GM23338 (cell line): ENCODE results near the gene SDF2L1. TPM values are rescaled to one million over a fixed set of nuclear protein-coding genes. Genes with fewer than 3 reads are reported as not detected.

Experiments used
- ATAC-seq: fragments of 200-7000 bp; cut with Tn5 transposase; 3 replicates; pipeline ENCODE4 v1.9.1; 2020
- DNase-seq: peaks from one replicate; pipeline ENCODE4 v3.0.0-alpha.2; 2015; ENCODE audit warnings: low spot score
- H2AFZ ChIP-seq: fragments of 200-600 bp; sonication (generic); 2 replicates; pipeline ENCODE4 v1.8.0; 2016; ENCODE audit warnings: antibody characterized with exemption, mild to moderate bottlenecking, moderate library complexity
- H3F3A ChIP-seq: fragments of 200-600 bp; sonication (generic); replicated peaks from 2 replicates; pipeline ENCODE4 v1.8.0; 2017; ENCODE audit warnings: antibody characterized with exemption, mixed run types, low read depth
- H3K27ac ChIP-seq: fragments of 200-600 bp; sonication (generic); 2 replicates; pipeline ENCODE4 v1.6.1; 2016; ENCODE audit warnings: low read depth
- H3K27me3 ChIP-seq: fragments of 200-600 bp; sonication (generic); 2 replicates; pipeline ENCODE4 v1.8.0; 2016; ENCODE audit warnings: mild to moderate bottlenecking, mixed run types, moderate library complexity; ENCODE audit not compliant: insufficient read depth
- H3K36me3 ChIP-seq: fragments of 200-600 bp; sonication (generic); 2 replicates; pipeline ENCODE4 v1.8.0; 2016; ENCODE audit warnings: mild to moderate bottlenecking; ENCODE audit not compliant: insufficient read depth
- H3K4me1 ChIP-seq: fragments of 200-600 bp; sonication (generic); 2 replicates; pipeline ENCODE4 v1.8.0; 2016; ENCODE audit warnings: mild to moderate bottlenecking, moderate library complexity; ENCODE audit not compliant: insufficient read depth
- H3K4me2 ChIP-seq: fragments of 200-600 bp; sonication (generic); 2 replicates; pipeline ENCODE4 v1.7.1; 2017; ENCODE audit warnings: mixed run types
- H3K4me3 ChIP-seq: fragments of 200-600 bp; sonication (generic); 2 replicates; pipeline ENCODE4 v1.6.1; 2016; ENCODE audit warnings: mixed run types
- H3K79me2 ChIP-seq: fragments of 200-600 bp; sonication (generic); replicated peaks from 2 replicates; pipeline ENCODE4 v1.8.0; 2017; ENCODE audit warnings: mild to moderate bottlenecking; ENCODE audit not compliant: insufficient read depth
- H3K9me2 ChIP-seq: fragments of 200-600 bp; sonication (generic); 2 replicates; pipeline ENCODE4 v1.8.0; 2017; ENCODE audit not compliant: insufficient read depth
- H4K20me1 ChIP-seq: fragments of 200-600 bp; sonication (generic); replicated peaks from 2 replicates; pipeline ENCODE4 v1.8.0; 2017; ENCODE audit warnings: mild to moderate bottlenecking; ENCODE audit not compliant: insufficient read depth
- H3K27ac Mint-ChIP-seq: 2 replicates; pipeline ENCODE4 v1.8.0; 2020; ENCODE audit warnings: inconsistent platforms, mild to moderate bottlenecking, moderate library complexity, mixed read lengths
- H3K27me3 Mint-ChIP-seq: 3 replicates; pipeline ENCODE4 v1.8.0; 2022; ENCODE audit warnings: low read depth, mild to moderate bottlenecking, moderate library complexity, mixed read lengths, inconsistent platforms; ENCODE audit not compliant: insufficient read depth, poor library complexity
- H3K36me3 Mint-ChIP-seq: 3 replicates; pipeline ENCODE4 v1.8.0; 2021; ENCODE audit warnings: low read depth, mild to moderate bottlenecking, inconsistent platforms, moderate library complexity, mixed read lengths
- H3K4me1 Mint-ChIP-seq: 3 replicates; pipeline ENCODE4 v1.8.0; 2020; ENCODE audit warnings: mild to moderate bottlenecking, inconsistent platforms, mixed read lengths
- H3K4me3 Mint-ChIP-seq: 3 replicates; pipeline ENCODE4 v1.8.0; 2021; ENCODE audit warnings: moderate library complexity, mild to moderate bottlenecking, inconsistent platforms, mixed read lengths
- H3K9me3 Mint-ChIP-seq: 3 replicates; pipeline ENCODE4 v1.8.0; 2020; ENCODE audit warnings: moderate library complexity, mild to moderate bottlenecking, inconsistent platforms, mixed read lengths
- CREB1 ChIP-seq: fragments of 250-450 bp; sonication (Bioruptor Pico); IDR thresholded peaks from 2 replicates; pipeline ENCODE4 v1.5.0; 2020; ENCODE audit warnings: low read depth, mild to moderate bottlenecking, moderate library complexity
- EZH2 ChIP-seq: fragments of 200-600 bp; sonication (generic); IDR thresholded peaks from one replicate; pipeline ENCODE4 v1.8.0; 2017; ENCODE audit warnings: antibody characterized with exemption, mild to moderate bottlenecking, low read depth; ENCODE audit not compliant: unreplicated experiment
- EZH2phosphoT487 ChIP-seq: fragments of 200-600 bp; sonication (generic); IDR thresholded peaks from one replicate; pipeline ENCODE4 v1.8.1; 2018; ENCODE audit warnings: antibody characterized with exemption; ENCODE audit not compliant: unreplicated experiment
- NANOG ChIP-seq: IDR thresholded peaks from 2 replicates; pipeline ENCODE4 v1.6.1; 2016; ENCODE audit warnings: antibody characterized with exemption, borderline replicate concordance
- POLR2AphosphoS5 ChIP-seq: IDR thresholded peaks from 2 replicates; pipeline ENCODE4 v1.6.1; 2016; ENCODE audit warnings: antibody characterized with exemption, low read depth
- STAT1 ChIP-seq: IDR thresholded peaks from one replicate; pipeline ENCODE4 v1.6.1; 2016; ENCODE audit warnings: antibody characterized with exemption; ENCODE audit not compliant: unreplicated experiment
- ZNF331 ChIP-seq: fragments of 250-450 bp; sonication (Bioruptor Pico); IDR thresholded peaks from 2 replicates; pipeline ENCODE4 v1.5.0; 2020; ENCODE audit warnings: low read depth, mild to moderate bottlenecking, moderate library complexity
- polyA plus RNA-seq: library from polyadenylated mRNA; unstranded; fragments of >200 nt; fragmentation: Nextera tagmentation; extraction: Ambion mirVana; gene quantifications from 2 replicates; pipeline ENCODE4 v1.2.1, GENCODE V29; 2016
- total RNA-seq: library from RNA; depleted of rRNA; stranded (reverse); fragments of >200 nt; shearing (Covaris generic); gene quantifications from 2 replicates; pipeline ENCODE4 v1.2.3, GENCODE V29; 2014
- TF ChIP-seq, protein P1 (sequence below), 2 experiments: fragments of 200-600 bp in 1 of 2; sonication (generic) in 1 of 2; conservative IDR thresholded peaks; 2 replicates each; pipeline versions ENCODE4 v1.5.1 to v1.6.1; 2016 to 2017; ENCODE audit warnings: antibody characterized with exemption in 2 of 2, low read depth in 2 of 2, mild to moderate bottlenecking in 2 of 2, moderate library complexity in 1 of 2
- TF ChIP-seq, protein P2 (sequence below): IDR thresholded peaks from one replicate; pipeline ENCODE4 v1.6.1; 2018; ENCODE audit warnings: antibody characterized with exemption; ENCODE audit not compliant: unreplicated experiment

The SDF2L1 gene
- total and polyA plus RNA-seq, 2 experiments from 2014 or later, result 62.3 to 72.7 TPM

DNA sequence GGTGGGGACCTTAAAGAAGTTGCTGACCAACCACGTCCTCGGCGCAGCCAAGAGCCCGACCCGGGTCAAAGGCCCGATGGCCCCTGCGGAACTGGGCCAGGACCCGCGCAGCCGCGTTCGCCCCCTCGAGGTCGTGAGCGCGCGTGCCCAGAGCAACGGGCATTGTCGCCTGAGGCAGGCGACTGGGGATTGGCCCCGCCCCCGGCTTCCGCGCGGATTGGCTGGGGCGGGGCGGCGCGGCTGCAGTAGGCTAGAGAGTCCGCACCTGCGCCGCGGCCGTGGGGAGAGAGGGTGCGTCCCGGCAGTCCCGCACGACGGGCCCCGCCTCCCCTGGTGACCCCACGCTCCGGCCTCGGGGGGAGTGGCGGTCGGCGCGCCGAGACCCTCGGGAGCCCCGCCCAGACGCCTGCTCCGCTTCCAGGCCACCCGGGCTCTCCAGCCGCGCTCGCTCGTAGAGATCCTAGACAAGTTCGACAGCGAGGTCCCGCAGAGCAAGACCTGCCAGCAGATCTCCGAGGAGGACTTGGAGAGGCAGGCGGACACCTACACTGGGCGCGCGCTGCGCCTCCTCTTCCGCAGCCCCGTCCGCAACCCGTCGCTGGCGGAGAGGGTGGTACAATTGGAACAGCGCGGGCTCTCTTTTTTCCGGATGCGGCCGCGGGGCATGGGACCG, 15.4 kb downstream of the SDF2L1 start (continued):
- TF ChIP-seq, protein P1, sequence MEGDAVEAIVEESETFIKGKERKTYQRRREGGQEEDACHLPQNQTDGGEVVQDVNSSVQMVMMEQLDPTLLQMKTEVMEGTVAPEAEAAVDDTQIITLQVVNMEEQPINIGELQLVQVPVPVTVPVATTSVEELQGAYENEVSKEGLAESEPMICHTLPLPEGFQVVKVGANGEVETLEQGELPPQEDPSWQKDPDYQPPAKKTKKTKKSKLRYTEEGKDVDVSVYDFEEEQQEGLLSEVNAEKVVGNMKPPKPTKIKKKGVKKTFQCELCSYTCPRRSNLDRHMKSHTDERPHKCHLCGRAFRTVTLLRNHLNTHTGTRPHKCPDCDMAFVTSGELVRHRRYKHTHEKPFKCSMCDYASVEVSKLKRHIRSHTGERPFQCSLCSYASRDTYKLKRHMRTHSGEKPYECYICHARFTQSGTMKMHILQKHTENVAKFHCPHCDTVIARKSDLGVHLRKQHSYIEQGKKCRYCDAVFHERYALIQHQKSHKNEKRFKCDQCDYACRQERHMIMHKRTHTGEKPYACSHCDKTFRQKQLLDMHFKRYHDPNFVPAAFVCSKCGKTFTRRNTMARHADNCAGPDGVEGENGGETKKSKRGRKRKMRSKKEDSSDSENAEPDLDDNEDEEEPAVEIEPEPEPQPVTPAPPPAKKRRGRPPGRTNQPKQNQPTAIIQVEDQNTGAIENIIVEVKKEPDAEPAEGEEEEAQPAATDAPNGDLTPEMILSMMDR (conservative IDR thresholded peaks at IDR 0.05; ENCODE audit: low read depth in 2 of 2), result peak in 1 of 2 experiments; percentile 30; a peak in 3 of 4 replicates

DNA sequence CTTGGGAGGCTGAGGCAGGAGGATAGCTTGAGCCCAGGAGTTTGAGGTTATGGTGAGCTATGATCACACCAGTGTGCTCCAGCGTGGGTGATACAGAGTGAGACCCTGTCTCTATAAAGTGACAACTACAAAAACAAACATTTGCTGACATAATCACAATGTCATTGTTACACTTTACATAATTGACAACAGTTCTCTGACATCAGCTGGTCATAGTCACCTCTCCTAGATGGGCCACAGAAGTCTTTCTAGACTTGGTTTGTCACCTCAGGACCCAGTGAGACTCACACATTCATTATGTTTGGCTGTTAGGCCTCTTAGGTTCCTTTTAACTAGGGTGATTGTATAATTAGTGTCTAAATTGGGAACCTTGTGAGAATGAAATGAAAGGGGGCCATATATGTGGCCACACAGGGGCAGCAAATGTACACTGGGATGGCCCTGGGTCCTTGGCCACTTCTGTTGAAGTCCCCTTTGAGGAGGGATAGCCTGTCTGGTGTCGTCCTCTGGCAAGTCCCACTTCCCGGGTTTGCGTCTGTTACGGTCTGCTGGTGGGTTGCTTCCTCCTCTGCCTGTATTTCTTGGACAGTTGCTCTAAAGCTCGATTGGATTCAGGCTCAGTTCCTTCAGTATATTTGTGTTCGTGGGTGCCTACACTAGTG, 17.9 kb downstream of the SDF2L1 start:
- Mint-ChIP-seq H3K4me3 (no peak overlapping the region), H3K9me3 (no peaks in the 10 kb centered on the region), H3K4me1 (peaks cover 16% of the 10 kb centered on the region), H3K36me3 (peaks cover 7% of the 10 kb centered on the region), H3K27ac (no peak overlapping the region), H3K27me3 (peaks cover 15% of the 10 kb centered on the region)
- Histone ChIP-seq H3K9me2 (no peaks in the 10 kb centered on the region), H3K4me2 (no peak overlapping the region), H3K36me3 (peaks cover 5% of the 10 kb centered on the region; the same call in 1 of the 2 replicates), H3K27me3 (no peaks in the 10 kb centered on the region), H3K4me1 (peaks cover 8% of the 10 kb centered on the region), H3K4me3 (no peak overlapping the region), H4K20me1 (no peaks in the 10 kb centered on the region; the same call in 1 of the 2 replicates), H3K79me2 (no peaks in the 10 kb centered on the region), H2AFZ (no peak overlapping the region), H3K27ac (no peak overlapping the region), H3F3A (peaks cover 28% of the 10 kb centered on the region)
- DNase-seq, result no peak
- no peak for TF ChIP-seq CREB1 (CRISPR knock-in tag)
- TF ChIP-seq, protein P1 (conservative IDR thresholded peaks at IDR 0.05; ENCODE audit: low read depth in 2 of 2), result peak in 1 of 2 experiments; percentile 18; a peak in 1 of 4 replicates
- ATAC-seq, result no peak

DNA sequence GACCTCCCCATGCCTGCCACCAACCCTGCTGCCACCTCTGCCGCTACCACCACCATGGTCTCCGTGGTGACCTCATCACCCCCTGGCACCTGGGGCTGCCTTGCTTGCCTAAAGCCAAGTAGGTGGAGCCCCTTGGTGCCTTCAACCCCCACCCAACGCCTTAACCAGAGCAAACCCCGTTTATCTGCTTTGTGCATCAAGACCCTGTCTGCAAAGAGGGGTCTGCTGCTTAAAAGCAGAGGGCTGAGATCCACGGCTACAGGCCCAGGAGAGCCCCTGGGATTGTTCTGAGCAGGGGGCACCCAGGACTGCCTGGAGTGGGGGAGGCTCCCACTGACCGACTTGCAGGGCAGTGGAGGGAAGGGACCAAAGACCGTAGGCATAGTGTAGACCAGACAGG, 18.8 kb downstream of the SDF2L1 start:
- no peaks in the 10 kb centered on the region for H3K27me3 ChIP-seq
- H3K4me1 Mint-ChIP-seq, result peaks cover 19% of the 10 kb centered on the region
- no peak overlapping the region for H3K4me3 ChIP-seq
- no peak for DNase-seq
- no peak overlapping the region for H3K4me3 Mint-ChIP-seq
- no peak for ATAC-seq
- peaks cover 5% of the 10 kb centered on the region; the same call in 2 of the 3 replicates for H3K36me3 Mint-ChIP-seq
- peaks cover 27% of the 10 kb centered on the region for H3F3A ChIP-seq
- H2AFZ ChIP-seq, result no peak overlapping the region
- peaks cover 21% of the 10 kb centered on the region for H3K27me3 Mint-ChIP-seq
- peaks cover 8% of the 10 kb centered on the region for H3K4me1 ChIP-seq
- no peak overlapping the region for H3K4me2 ChIP-seq
- H3K36me3 ChIP-seq, result no peaks in the 10 kb centered on the region
- H4K20me1 ChIP-seq, result no peaks in the 10 kb centered on the region; the same call in 1 of the 2 replicates
- H3K9me3 Mint-ChIP-seq, result no peaks in the 10 kb centered on the region; the same call in 2 of the 3 replicates
- no peak overlapping the region for H3K27ac ChIP-seq
- no peak overlapping the region for H3K27ac Mint-ChIP-seq
- no peaks in the 10 kb centered on the region for H3K9me2 ChIP-seq
- no peaks in the 10 kb centered on the region for H3K79me2 ChIP-seq
- no peak for TF ChIP-seq ZNF331 (CRISPR knock-in tag)
- TF ChIP-seq STAT1, result no peak
- TF ChIP-seq, protein P2, sequence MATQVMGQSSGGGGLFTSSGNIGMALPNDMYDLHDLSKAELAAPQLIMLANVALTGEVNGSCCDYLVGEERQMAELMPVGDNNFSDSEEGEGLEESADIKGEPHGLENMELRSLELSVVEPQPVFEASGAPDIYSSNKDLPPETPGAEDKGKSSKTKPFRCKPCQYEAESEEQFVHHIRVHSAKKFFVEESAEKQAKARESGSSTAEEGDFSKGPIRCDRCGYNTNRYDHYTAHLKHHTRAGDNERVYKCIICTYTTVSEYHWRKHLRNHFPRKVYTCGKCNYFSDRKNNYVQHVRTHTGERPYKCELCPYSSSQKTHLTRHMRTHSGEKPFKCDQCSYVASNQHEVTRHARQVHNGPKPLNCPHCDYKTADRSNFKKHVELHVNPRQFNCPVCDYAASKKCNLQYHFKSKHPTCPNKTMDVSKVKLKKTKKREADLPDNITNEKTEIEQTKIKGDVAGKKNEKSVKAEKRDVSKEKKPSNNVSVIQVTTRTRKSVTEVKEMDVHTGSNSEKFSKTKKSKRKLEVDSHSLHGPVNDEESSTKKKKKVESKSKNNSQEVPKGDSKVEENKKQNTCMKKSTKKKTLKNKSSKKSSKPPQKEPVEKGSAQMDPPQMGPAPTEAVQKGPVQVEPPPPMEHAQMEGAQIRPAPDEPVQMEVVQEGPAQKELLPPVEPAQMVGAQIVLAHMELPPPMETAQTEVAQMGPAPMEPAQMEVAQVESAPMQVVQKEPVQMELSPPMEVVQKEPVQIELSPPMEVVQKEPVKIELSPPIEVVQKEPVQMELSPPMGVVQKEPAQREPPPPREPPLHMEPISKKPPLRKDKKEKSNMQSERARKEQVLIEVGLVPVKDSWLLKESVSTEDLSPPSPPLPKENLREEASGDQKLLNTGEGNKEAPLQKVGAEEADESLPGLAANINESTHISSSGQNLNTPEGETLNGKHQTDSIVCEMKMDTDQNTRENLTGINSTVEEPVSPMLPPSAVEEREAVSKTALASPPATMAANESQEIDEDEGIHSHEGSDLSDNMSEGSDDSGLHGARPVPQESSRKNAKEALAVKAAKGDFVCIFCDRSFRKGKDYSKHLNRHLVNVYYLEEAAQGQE, result no peak
- no peak for TF ChIP-seq POLR2AphosphoS5
- TF ChIP-seq EZH2phosphoT487, result no peak
- no peak for TF ChIP-seq CREB1 (CRISPR knock-in tag)
- TF ChIP-seq, protein P1 (conservative IDR thresholded peaks at IDR 0.05; ENCODE audit: low read depth in 2 of 2), result no peak
- TF ChIP-seq EZH2, result no peak
- no peak for TF ChIP-seq NANOG
